IPS-15b (cell line): ENCODE data around the gene KLHL30.

Source experiments
- H3K27me3 ChIP-seq: one replicate; pipeline ENCODE4 v1.6.1; 2013; ENCODE audit warnings: low read length; ENCODE audit not compliant: control insufficient read depth, insufficient read depth
- H3K36me3 ChIP-seq: one replicate; pipeline ENCODE4 v1.6.1; 2013; ENCODE audit warnings: low read length; ENCODE audit not compliant: control insufficient read depth, insufficient read depth
- H3K4me1 ChIP-seq: one replicate; pipeline ENCODE4 v1.6.1; 2013; ENCODE audit warnings: mild to moderate bottlenecking, low read length; ENCODE audit not compliant: control insufficient read depth, insufficient read depth
- H3K4me3 ChIP-seq: one replicate; pipeline ENCODE4 v1.5.1; 2013; ENCODE audit warnings: low read depth, low read length
- H3K9ac ChIP-seq: one replicate; pipeline ENCODE4 v1.6.1; 2013; ENCODE audit warnings: low read depth, mild to moderate bottlenecking, low read length
- H3K9me3 ChIP-seq: one replicate; pipeline ENCODE4 v1.6.1; 2013; ENCODE audit warnings: mild to moderate bottlenecking, low read length; ENCODE audit not compliant: control insufficient read depth, insufficient read depth

The KLHL30 gene

GRCh38 chr2:238138331-238139195 lies at the start of gene KLHL30:
KLHL30 (plus strand) TSS chr2:238138668; CDS start chr2:238140755, 2,087 bp downstream.
- no peak within 1 kb of the TSS for H3K9ac ChIP-seq
- no peaks in the 10 kb centered on the region for H3K4me1 ChIP-seq
- H3K9me3 ChIP-seq = no peaks in the 10 kb centered on the region
- no peak within 1 kb of the TSS for H3K4me3 ChIP-seq
- H3K36me3 ChIP-seq = no peaks in the 10 kb centered on the region
- H3K27me3 ChIP-seq = no peaks in the 10 kb centered on the region

- peaks cover 7% of the 10 kb centered on the region for H3K36me3 ChIP-seq
- H3K4me1 ChIP-seq = no peaks in the 10 kb centered on the region
- H3K9ac ChIP-seq = no peak overlapping the region
- no peaks in the 10 kb centered on the region for H3K27me3 ChIP-seq
- no peaks in the 10 kb centered on the region for H3K9me3 ChIP-seq
- H3K4me3 ChIP-seq = no peak overlapping the region
Observed at GRCh38 chr2:238090887-238091286, 47.6 kb upstream of the KLHL30 start.

GRCh38 chr2:238091436-238092060 lies 46.9 kb upstream of the KLHL30 start:
- H3K4me1 ChIP-seq = no peaks in the 10 kb centered on the region
- no peaks in the 10 kb centered on the region for H3K27me3 ChIP-seq
- peaks cover 7% of the 10 kb centered on the region for H3K36me3 ChIP-seq

GRCh38 chr2:238092486-238093035 lies 45.9 kb upstream of the KLHL30 start:
- Histone ChIP-seq H3K27me3 (no peaks in the 10 kb centered on the region), H3K4me1 (no peaks in the 10 kb centered on the region), H3K9me3 (no peaks in the 10 kb centered on the region), H3K4me3 (no peak overlapping the region), H3K36me3 (peaks cover 6% of the 10 kb centered on the region), H3K9ac (no peak overlapping the region)

More at GRCh38 chr2:238091436-238092060, 46.9 kb upstream of the KLHL30 start:
- Histone ChIP-seq H3K9ac (no peak overlapping the region), H3K4me3 (no peak overlapping the region), H3K9me3 (no peaks in the 10 kb centered on the region)

GRCh38 chr2:238093181-238094140 lies 45.0 kb upstream of the KLHL30 start:
- H3K9me3 ChIP-seq = no peaks in the 10 kb centered on the region
- no peaks in the 10 kb centered on the region for H3K4me1 ChIP-seq

GRCh38 chr2:238094438-238095022 lies 43.9 kb upstream of the KLHL30 start:
- no peaks in the 10 kb centered on the region for H3K4me1 ChIP-seq
- no peak overlapping the region for H3K9ac ChIP-seq
- no peaks in the 10 kb centered on the region for H3K27me3 ChIP-seq
- peaks cover 3% of the 10 kb centered on the region for H3K36me3 ChIP-seq
- H3K9me3 ChIP-seq = no peaks in the 10 kb centered on the region
- no peak overlapping the region for H3K4me3 ChIP-seq

More at GRCh38 chr2:238093181-238094140, 45.0 kb upstream of the KLHL30 start:
- Histone ChIP-seq H3K36me3 (peaks cover 3% of the 10 kb centered on the region), H3K9ac (no peak overlapping the region), H3K4me3 (no peak overlapping the region), H3K27me3 (no peaks in the 10 kb centered on the region)

GRCh38 chr2:238095143-238095542 lies 43.3 kb upstream of the KLHL30 start:
- H3K36me3 ChIP-seq = peaks cover 3% of the 10 kb centered on the region
- H3K4me1 ChIP-seq = no peaks in the 10 kb centered on the region
- H3K4me3 ChIP-seq = no peak overlapping the region

GRCh38 chr2:238096311-238097011 lies 42.0 kb upstream of the KLHL30 start:
- H3K36me3 ChIP-seq = peaks cover 3% of the 10 kb centered on the region
- no peaks in the 10 kb centered on the region for H3K4me1 ChIP-seq
- no peaks in the 10 kb centered on the region for H3K27me3 ChIP-seq
- no peaks in the 10 kb centered on the region for H3K9me3 ChIP-seq
- H3K9ac ChIP-seq = no peak overlapping the region
- H3K4me3 ChIP-seq = no peak overlapping the region

More at GRCh38 chr2:238095143-238095542, 43.3 kb upstream of the KLHL30 start:
- Histone ChIP-seq H3K27me3 (no peaks in the 10 kb centered on the region), H3K9me3 (no peaks in the 10 kb centered on the region), H3K9ac (no peak overlapping the region)

GRCh38 chr2:238097201-238097987 lies 41.1 kb upstream of the KLHL30 start:
- Histone ChIP-seq H3K36me3 (peaks cover 3% of the 10 kb centered on the region), H3K4me1 (no peaks in the 10 kb centered on the region), H3K9me3 (no peaks in the 10 kb centered on the region), H3K4me3 (no peak overlapping the region), H3K9ac (no peak overlapping the region), H3K27me3 (no peaks in the 10 kb centered on the region)
